MCF 10A (cell line): ENCODE results near the gene GJA4. TPM values are rescaled to one million over a fixed set of nuclear protein-coding genes. Genes with fewer than 3 reads are reported as not detected.

Experiments
- Bru-seq: library from RNA; stranded (reverse); fragments of 400-500 nt; gene quantifications from one replicate; lab custom pipeline; 2021; lab: Mats Ljungman, UMichigan
- BruChase-seq, 2 experiments: library from RNA; stranded (reverse); fragments of 400-500 nt; gene quantifications; one replicate each; lab custom pipeline; 2021; lab: Mats Ljungman, UMichigan
- BruUV-seq: library from RNA; stranded (reverse); fragments of 400-500 nt; replicated peaks from 2 replicates; lab custom pipeline; 2021; lab: Mats Ljungman, UMichigan
- CTCF ChIA-PET: fragments of 300-600 bp; sonication (Branson Sonifier 250); formaldehyde crosslinking; extraction: SDS; loops from one replicate; lab custom pipeline; 2021; ENCODE audit warnings: antibody characterized with exemption, inconsistent platforms; lab: Yijun Ruan, JAX
- POLR2A ChIA-PET: fragments of 300-600, 350-650 bp; sonication (Branson Sonifier 250); formaldehyde crosslinking; extraction: SDS; loops from one replicate; lab custom pipeline; 2020; ENCODE audit warnings: antibody characterized with exemption, inconsistent platforms; lab: Yijun Ruan, JAX
- DNase-seq: peaks from one replicate; pipeline ENCODE4 v3.0.0-alpha.2; 2018; ENCODE audit not compliant: unreplicated experiment
- H3K27ac Mint-ChIP-seq: one replicate; pipeline ENCODE4 v1.8.0; 2022; ENCODE audit warnings: mild to moderate bottlenecking, low read depth, mixed read lengths; ENCODE audit not compliant: unreplicated experiment
- H3K27me3 Mint-ChIP-seq: one replicate; pipeline ENCODE4 v1.8.0; 2022; ENCODE audit warnings: mixed read lengths; ENCODE audit not compliant: insufficient read depth, unreplicated experiment
- H3K36me3 Mint-ChIP-seq: one replicate; pipeline ENCODE4 v1.8.0; 2022; ENCODE audit warnings: mild to moderate bottlenecking, moderate library complexity, mixed read lengths; ENCODE audit not compliant: insufficient read depth, unreplicated experiment
- H3K4me1 Mint-ChIP-seq: one replicate; pipeline ENCODE4 v1.8.0; 2022; ENCODE audit warnings: mixed read lengths; ENCODE audit not compliant: insufficient read depth, unreplicated experiment
- H3K4me3 Mint-ChIP-seq: one replicate; pipeline ENCODE4 v1.8.0; 2022; ENCODE audit warnings: mild to moderate bottlenecking, moderate library complexity, mixed read lengths; ENCODE audit not compliant: unreplicated experiment
- H3K9me3 Mint-ChIP-seq: one replicate; pipeline ENCODE4 v1.8.0; 2022; ENCODE audit warnings: mixed read lengths; ENCODE audit not compliant: unreplicated experiment
- CTCF ChIP-seq: fragments of 200-600 bp; IDR thresholded peaks from one replicate; pipeline ENCODE4 v1.8.0; 2022; ENCODE audit warnings: antibody characterized with exemption, mild to moderate bottlenecking; ENCODE audit not compliant: unreplicated experiment
- intact Hi-C: fragments of 100-400 bp; cut with micrococcal nuclease; formaldehyde crosslinking; loops from 2 replicates; pipeline ENCODE4 v1.14.1; 2022
- long read RNA-seq: library from polyadenylated mRNA; stranded (forward); transcript quantifications from one replicate; pipeline ENCODE4 v2.0.0, GENCODE V29; 2022
- total RNA-seq: library from RNA; stranded (reverse); gene quantifications from 2 replicates; pipeline ENCODE4 v1.2.3, GENCODE V29; 2022

The GJA4 gene
- total RNA-seq (not detected in 2 replicates), Bru-seq, nascent RNA (percentile 16 among the genes with signal in this experiment), BruChase-seq, experiment 1, labeled RNA remaining after a 6-hour chase (not detected), BruChase-seq, experiment 2, labeled RNA remaining after a 2-hour chase (not detected)
- long read RNA-seq: 0 reads

- POLR2A ChIA-PET: no interaction called here
- H3K27ac Mint-ChIP-seq: no peak within 1 kb of the TSS
These were observed at the start of gene GJA4 for GRCh38 chr1:34792868-34793727. TSS of gene GJA4 (plus strand) at chr1:34792999. CDS start at chr1:34794214, 1,215 bp downstream.

GRCh38 chr1:34743775-34744174 is 49.0 kb upstream of the GJA4 start:
- no TSS peak for BruUV-seq
- POLR2A ChIA-PET: interaction anchor here (0.6 to 1.3 kb wide), 3 partner anchors 11 to 274 kb away, joined by 3 to 5 read pairs (median 3); partner anchors contain the start of genes GJB5 and SMIM12
- intact Hi-C loops: loop anchor here (2.0 kb wide), 1 partner anchor 1111 kb away; no protein-coding TSS in a partner anchor
- no peak for DNase-seq
- CTCF ChIA-PET: interaction anchor here (0.6 to 8.7 kb wide), 39 partner anchors 10 to 1832 kb away, joined by 3 to 82 read pairs (median 6); partner anchors contain the start of gene GJB5
- Mint-ChIP-seq H3K9me3 (no peaks in the 10 kb centered on the region), H3K4me1 (no peaks in the 10 kb centered on the region), H3K27me3 (no peaks in the 10 kb centered on the region), H3K27ac (peak overlapping the region; percentile 20), H3K36me3 (no peaks in the 10 kb centered on the region), H3K4me3 (no peak overlapping the region)
- TF ChIP-seq CTCF: no peak

More at GRCh38 chr1:34792868-34793727, at the start of gene GJA4:
- Mint-ChIP-seq H3K36me3 (no peaks in the 10 kb centered on the region), H3K4me3 (no peak within 1 kb of the TSS), H3K4me1 (no peaks in the 10 kb centered on the region), H3K27me3 (no peaks in the 10 kb centered on the region), H3K9me3 (no peaks in the 10 kb centered on the region)
- BruUV-seq: no TSS peak
- CTCF ChIA-PET: no interaction called here
- intact Hi-C loops: no loop called here
- no peak for DNase-seq
- TF ChIP-seq CTCF: no peak

- Mint-ChIP-seq H3K9me3 (no peaks in the 10 kb centered on the region), H3K36me3 (no peaks in the 10 kb centered on the region), H3K4me1 (no peaks in the 10 kb centered on the region), H3K27me3 (no peaks in the 10 kb centered on the region), H3K27ac (no peak overlapping the region), H3K4me3 (no peak overlapping the region)
- ChIA-PET CTCF (interaction anchor here (0.5 to 8.7 kb wide), 13 partner anchors 9 to 1111 kb away, joined by 3 to 82 read pairs (median 7); partner anchors contain the start of gene GJB5), POLR2A (interaction anchor here (0.7 to 1.3 kb wide), 3 partner anchors 10 to 37 kb away, joined by 3 to 5 read pairs (median 3); partner anchors contain the start of gene GJB5)
- intact Hi-C loops: no loop called here
- DNase-seq: no peak
- no TSS peak for BruUV-seq
- TF ChIP-seq CTCF: no peak
These were observed 47.9 kb upstream of the GJA4 start for GRCh38 chr1:34744851-34745250.

GRCh38 chr1:34745666-34746065 is 47.1 kb upstream of the GJA4 start:
- no peaks in the 10 kb centered on the region for H3K36me3 Mint-ChIP-seq
- ChIA-PET POLR2A (no interaction called here), CTCF (interaction anchor here (0.6 to 6.1 kb wide), 5 partner anchors 11 to 1112 kb away, joined by 3 to 53 read pairs (median 4); no protein-coding TSS in a partner anchor)
- H3K4me1 Mint-ChIP-seq: no peaks in the 10 kb centered on the region
- no peak for DNase-seq
- no peak for TF ChIP-seq CTCF
- H3K27ac Mint-ChIP-seq: no peak overlapping the region
- no peaks in the 10 kb centered on the region for H3K27me3 Mint-ChIP-seq
- intact Hi-C loops: no loop called here
- no peak overlapping the region for H3K4me3 Mint-ChIP-seq
- BruUV-seq: no TSS peak
- no peaks in the 10 kb centered on the region for H3K9me3 Mint-ChIP-seq
